HG03159 (cell line): Measurements from ENCODE around the gene INHBC.
"Not testable (repeated sequence)": the region's sequence is repeated elsewhere in the genome, so short reads cannot be mapped to it uniquely, and the experiment has no call there.

Experiments
- ATAC-seq: cut with Tn5 transposase; IDR thresholded peaks from one replicate; pipeline ENCODE4 v1.9.1; 2021; ENCODE audit warnings: mild to moderate bottlenecking, moderate library complexity; ENCODE audit not compliant: unreplicated experiment

Gene INHBC

GRCh38 chr12:57479376-57480115 is 45.0 kb downstream of the INHBC start, which contains the start of gene ARHGAP9:
Gene ARHGAP9 (minus strand): TSS chr12:57479866. CDS start chr12:57479406, 460 bp downstream.
- ATAC-seq, result peak; percentile 48

GRCh38 chr12:57481671-57482070 is 47.1 kb downstream of the INHBC start:
- ATAC-seq, result no peak

- no peak for ATAC-seq
These were observed 48.9 kb downstream of the INHBC start for GRCh38 chr12:57483466-57483865.

GRCh38 chr12:57485695-57486094 is 51.1 kb downstream of the INHBC start:
- no peak for ATAC-seq

- ATAC-seq, result no peak
These were observed 52.5 kb downstream of the INHBC start for GRCh38 chr12:57487055-57487596.

GRCh38 chr12:57487597-57488401 is 53.2 kb downstream of the INHBC start, which contains the start of gene MARS1:
Gene MARS1 (plus strand): TSS chr12:57488068. CDS start chr12:57488091, 23 bp downstream.
- peak; percentile 96 for ATAC-seq

GRCh38 chr12:57488402-57489156 is 54.0 kb downstream of the INHBC start:
- ATAC-seq, result no peak

- no peak for ATAC-seq
These were observed 54.6 kb downstream of the INHBC start for GRCh38 chr12:57489157-57489641.

- no peak for ATAC-seq
These were observed 55.5 kb downstream of the INHBC start for GRCh38 chr12:57490126-57490525.

GRCh38 chr12:57491393-57492280 is 57.1 kb downstream of the INHBC start:
- no peak for ATAC-seq

- not testable (repeated sequence) for ATAC-seq
These were observed 60.6 kb downstream of the INHBC start for GRCh38 chr12:57495051-57495701.

- ATAC-seq, result no peak
These were observed 62.2 kb downstream of the INHBC start for GRCh38 chr12:57496822-57497221.

GRCh38 chr12:57497223-57498131 is 62.9 kb downstream of the INHBC start:
- ATAC-seq, result no peak

- no peak for ATAC-seq
These were observed 63.5 kb downstream of the INHBC start for GRCh38 chr12:57498132-57498502.

- no peak for ATAC-seq
These were observed 64.0 kb downstream of the INHBC start for GRCh38 chr12:57498571-57498970.

GRCh38 chr12:57500213-57500612 is 65.6 kb downstream of the INHBC start:
- ATAC-seq, result no peak
